HG03108 (cell line): ENCODE data around the gene CARNS1.
"Not testable (repeated sequence)": the region's sequence is repeated elsewhere in the genome, so short reads cannot be mapped to it uniquely, and the experiment has no call there.

Experiments used
- ATAC-seq: cut with Tn5 transposase; IDR thresholded peaks from one replicate; pipeline ENCODE4 v1.9.1; 2021; ENCODE audit warnings: moderate library complexity; ENCODE audit not compliant: unreplicated experiment

Gene CARNS1

DNA sequence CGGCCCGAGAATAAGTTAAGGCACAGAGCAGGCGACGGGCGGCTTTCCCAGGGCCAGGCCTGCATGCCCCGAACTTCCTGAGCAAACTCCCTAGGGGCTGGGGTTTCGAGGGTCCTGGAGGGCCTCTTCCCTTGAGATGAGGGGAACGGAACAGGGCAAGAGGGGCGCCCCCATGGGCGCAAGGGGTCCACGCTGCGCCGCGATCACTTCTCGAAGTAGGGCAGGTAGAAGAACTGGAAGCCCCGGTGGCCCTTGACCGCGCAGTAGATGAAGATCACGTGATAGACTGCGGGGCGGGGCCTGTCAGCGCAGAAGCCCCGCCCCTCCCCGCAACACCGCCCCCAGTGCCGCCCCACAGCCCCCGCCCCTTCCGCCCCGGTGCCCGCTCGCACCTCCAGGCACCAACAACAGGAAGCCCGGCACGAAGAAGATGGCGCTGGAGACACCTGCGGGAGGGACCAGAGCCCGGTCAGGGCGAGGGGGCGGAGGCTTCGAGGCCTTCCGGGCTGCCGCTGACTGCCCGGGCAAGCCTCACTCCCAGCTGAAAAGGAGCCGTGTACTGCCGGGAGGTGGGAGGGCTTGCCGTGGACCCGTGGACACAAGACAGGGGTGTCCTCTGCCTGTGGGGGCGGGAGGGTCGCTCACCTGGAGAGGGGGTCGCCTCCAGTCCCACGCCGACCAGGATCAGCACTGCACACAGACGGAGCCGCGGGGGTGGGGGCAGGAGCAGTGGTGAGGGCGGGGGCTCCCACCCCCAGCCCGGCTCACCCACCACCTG lies 49.1 kb downstream of the CARNS1 start:
- peak; percentile 53 for ATAC-seq

DNA sequence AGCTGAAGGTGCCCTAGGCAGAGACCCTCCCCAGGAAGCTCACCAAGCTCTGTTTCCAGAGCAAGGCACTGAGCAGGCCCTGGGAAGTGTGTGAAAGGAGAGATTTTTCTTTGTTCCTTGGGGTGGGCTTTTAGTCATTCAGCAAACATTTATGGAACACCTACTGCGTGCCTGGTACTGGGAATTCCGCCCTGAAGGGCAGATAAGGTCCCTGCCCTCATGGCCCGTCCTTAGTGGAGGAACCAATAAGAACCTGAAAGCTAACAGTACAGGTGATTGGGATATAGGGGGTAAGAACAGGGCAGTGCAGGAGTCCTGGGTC lies 49.7 kb downstream of the CARNS1 start:
- no peak for ATAC-seq

DNA sequence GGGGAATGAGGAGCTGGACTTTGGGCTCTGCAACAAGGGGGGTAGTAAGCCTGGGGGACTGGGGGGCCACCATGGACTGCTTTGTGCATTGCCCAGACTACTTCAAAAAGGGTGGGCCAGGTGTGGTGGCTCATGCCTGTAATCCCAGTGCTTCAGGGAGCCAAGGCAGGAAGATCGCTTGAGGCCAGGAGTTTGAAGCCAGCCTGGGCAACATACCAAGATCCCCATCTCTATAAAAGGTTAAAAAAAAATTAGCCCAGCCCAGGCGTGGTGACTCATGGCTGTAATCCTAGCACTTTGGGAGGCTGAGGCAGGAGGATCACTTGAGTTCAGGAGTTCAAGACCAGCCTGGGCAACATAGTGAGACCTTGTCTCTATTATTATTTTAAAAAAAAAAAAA lies 50.1 kb downstream of the CARNS1 start:
- not testable (repeated sequence) for ATAC-seq

DNA sequence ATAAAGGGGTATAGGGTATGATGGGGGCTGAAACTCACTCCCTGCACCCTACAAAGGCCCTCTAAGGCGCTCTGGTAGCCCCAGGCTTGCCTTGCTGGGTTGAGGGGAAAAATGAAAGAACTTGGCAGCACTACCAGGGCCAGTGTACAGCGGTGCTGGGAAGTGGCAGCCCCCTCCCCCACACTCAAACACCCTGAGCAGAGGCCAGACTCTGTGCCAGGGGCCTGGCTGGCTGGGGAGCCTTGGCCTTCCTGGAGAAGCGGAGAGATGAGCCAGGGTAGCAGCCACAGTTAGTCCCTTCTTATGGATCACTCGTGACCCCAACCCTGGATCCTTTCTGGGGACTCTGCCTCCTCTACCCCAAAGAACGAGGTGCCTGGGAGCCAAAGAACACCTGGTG lies 50.9 kb downstream of the CARNS1 start:
- ATAC-seq, result no peak

DNA sequence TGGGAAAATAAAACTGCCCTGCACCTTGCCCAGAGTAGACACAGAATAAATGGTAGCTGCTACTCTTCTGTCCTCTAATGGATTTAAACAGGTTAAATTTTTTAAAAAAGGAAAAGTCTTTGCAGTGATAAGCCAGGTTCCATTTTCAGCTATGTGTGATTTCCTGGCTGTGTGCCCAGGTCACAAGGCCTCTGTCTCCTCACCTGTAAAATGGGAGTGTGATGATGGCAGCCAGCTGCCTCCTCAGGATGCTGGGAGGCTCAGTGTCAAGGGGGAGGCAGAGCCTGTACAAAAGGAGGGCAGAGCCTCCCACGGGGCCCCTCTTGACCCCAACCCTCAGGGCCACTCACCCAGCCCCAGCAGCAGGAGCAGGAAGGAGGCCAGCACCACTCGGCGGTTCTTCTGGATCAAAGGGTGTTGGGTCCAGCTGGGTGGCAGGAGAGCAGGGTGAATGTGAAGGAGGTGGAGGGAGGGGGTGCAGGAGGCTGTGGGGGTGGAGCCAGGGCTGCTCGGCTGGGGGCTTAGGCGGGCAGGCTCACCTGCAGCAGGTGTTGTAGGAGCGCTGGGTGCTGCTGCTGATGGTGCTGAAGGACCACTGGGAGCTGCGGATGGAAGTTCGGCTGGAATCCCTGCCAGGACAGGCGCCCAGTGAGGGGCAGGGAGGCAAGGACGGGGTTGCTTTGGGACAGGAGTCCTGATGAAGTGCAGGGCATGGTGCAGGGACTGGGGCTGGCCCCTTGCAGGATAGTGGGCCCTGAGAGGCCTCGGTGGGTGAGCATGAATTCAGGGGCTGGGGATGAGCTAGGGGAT lies 51.7 kb downstream of the CARNS1 start:
- ATAC-seq, result no peak

DNA sequence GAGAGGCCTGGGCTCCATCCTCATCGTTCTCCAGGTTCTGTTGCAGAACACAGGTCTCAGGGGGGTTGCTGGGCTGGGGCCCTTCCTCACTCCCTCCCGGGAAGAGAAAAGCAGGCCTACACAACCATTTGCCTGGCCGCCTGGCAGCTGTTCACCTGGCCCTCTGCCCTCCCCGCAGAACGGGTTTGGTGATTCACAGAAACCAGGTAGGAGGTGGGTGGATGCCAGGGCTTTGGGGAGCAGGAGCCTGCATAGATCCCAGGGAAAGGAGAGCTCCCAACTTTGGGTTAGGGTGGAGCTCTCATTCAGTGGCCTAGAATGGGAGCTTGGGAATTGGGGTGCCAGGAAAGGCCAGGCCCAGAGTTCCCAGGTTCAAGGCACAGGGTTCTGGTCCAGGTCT lies 52.6 kb downstream of the CARNS1 start:
- ATAC-seq, result no peak

DNA sequence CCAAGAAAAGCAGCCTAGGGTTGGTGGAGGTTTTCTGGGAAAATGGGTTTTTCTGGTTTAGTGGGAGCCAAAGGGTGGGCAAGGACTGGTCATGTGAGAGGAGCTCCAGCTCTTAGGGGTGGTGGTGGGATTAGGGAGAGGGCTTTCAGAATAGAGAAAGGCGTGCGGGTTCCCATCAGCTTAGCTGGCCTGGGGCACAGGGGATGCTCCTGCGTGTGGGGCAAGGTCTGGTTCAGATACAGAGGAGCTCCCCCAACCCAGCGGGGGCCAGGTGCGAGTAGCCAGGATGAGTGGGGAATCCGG lies 52.9 kb downstream of the CARNS1 start:
- no peak for ATAC-seq

DNA sequence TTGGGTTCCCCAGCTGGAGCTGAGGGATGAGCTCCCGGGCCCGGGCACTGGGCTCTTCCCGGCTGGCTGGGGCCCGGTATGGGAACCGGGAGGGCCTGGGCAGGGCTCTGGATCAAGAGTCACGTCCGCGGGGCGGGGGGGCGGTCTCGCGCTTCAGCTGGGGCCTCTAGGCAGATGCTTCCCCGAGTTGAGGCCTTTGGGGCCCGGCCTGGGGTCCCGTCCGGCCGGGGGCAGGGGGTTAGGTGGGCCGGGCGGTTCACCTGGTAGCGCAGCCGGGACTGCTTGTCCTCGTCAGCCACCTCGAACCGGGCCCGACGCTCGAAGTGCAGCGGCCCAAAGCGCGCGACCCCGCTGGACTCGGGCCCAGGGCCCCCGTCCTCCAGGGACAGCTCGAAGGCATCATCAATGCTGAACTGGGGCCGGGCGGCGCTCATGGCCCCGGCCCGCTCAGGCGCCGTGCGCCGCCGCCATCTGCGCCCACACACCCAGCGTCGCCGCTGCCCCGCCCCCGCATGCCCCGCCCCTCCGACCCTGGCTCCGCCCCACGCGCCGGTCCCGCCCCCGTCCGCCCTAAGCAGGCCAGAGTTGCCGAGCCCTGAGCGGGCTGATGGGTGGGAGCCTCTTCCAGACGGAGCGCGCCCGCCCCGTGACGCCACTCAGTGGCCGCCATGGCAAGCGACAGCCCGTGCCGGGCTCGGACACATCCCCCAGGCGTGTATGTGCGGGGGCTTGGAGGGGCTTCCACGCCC lies 53.5 kb downstream of the CARNS1 start, which contains the start of gene TMEM134:
TSS of gene TMEM134 (minus strand) at position 493 of the 749 bp plus-strand sequence. CDS start at position 434, 59 bp downstream.
- peak; percentile 60 for ATAC-seq

DNA sequence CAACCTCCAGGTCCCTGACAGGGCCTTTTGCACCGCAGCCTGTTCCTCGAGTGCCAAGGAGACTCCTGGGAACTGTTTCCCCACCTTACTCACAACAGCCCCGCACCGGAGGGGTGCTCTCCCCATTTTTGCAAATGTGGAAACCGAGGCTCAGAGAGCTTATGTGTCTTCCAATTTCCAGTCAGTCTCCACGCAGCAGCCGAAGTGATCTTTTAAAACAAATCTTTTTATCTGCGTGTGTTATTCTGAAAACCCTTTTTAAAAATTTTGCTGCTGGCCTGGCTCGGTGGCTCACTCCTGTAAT lies 54.0 kb downstream of the CARNS1 start:
- no peak for ATAC-seq

DNA sequence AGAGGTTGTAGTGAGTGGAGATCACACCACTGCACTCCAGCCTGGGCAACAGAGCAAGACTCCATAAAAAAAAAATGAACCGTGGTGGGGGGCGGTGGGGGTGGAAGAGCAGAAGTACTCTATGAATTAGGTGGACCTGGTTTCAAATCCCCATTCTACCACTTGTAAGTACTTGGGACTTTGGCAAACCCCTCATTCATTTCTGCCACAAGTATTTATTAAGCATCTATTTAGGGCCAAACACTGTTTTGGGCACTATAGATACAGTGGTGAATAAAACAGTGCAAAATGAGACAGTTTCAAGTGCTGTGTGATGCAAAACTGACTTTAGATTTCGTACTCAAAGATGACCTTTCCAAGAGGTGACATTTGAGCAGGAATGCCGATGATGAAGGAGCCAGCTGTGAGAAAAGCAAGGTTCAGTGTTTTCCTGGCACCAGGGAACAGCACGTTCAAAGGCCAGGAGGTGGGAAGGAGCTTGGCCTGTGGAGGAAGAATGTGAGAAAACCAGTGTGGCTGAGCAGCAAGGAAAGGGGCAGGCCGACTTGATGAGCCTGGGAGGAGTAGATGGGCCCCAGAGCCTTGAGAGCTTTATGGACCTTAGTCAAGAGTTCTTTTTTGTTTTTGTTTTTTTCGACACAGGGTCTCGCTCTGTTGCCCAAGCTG lies 55.0 kb downstream of the CARNS1 start:
- no peak for ATAC-seq

DNA sequence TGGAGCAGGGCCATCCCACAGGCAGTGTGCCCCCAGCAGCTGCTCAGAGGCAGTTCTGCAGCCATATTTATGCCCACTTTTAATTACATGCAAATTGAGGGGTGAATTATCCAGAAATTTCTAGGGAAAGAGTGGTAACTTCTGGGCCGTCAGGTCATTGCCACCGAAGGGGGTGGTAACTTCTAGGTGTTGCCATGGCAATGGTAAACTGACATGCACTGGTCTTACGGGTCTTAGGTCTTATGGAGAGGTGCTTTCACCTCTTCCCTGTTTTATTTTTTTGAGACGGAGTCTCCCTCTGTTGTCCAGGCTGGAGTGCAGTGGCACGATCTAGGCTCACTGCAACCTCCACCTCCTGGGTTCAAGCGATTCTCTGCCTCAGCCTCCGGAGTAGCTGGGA lies 57.4 kb downstream of the CARNS1 start:
- ATAC-seq, result no peak
